ENCODE data around the gene STX3. TPM values are rescaled to one million over a fixed set of nuclear protein-coding genes. Genes with fewer than 3 reads are reported as not detected.

The STX3 gene
- total RNA-seq, 1 experiment from 2014 or later: 178 TPM

DNA sequence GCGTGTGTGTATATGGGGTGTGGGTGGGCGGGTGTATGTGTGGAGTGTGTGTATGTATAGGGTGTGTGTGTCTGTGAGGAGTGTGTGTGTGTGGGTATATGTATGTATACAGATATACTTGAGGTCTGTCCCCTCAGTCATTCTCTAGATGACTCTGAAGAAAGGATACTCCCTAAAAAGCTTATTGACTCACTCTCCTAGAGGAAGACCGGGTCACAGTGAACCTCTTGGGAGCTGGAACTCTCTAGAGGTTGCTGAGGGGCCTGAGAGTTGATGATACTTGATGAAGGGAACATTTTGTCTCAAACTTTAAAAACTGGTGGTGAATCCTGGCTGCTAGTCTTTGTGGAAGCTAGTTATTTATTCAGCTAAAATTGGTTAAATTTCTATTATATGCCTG lies 15.1 kb downstream of the STX3 start:
- Mint-ChIP-seq H3K27ac (ENCODE audit: unreplicated experiment) (peak overlapping the region; percentile 1), H3K4me1 (ENCODE audit: low read depth, unreplicated experiment) (peaks cover 26% of the 10 kb centered on the region), H3K4me3 (ENCODE audit: unreplicated experiment) (no peak overlapping the region), H3K36me3 (ENCODE audit: insufficient read depth, unreplicated experiment) (peaks cover 39% of the 10 kb centered on the region), H3K9me3 (ENCODE audit: unreplicated experiment) (no peaks in the 10 kb centered on the region), H3K27me3 (ENCODE audit: insufficient read depth, unreplicated experiment) (no peaks in the 10 kb centered on the region)
- Histone ChIP-seq H3K9me3 (no peaks in the 10 kb centered on the region), H3K4me1 (peaks cover 64% of the 10 kb centered on the region), H3K36me3 (ENCODE audit: control insufficient read depth, insufficient read depth, low read length) (peaks cover 3% of the 10 kb centered on the region; the same call in 1 of the 2 replicates), H3K4me3 (ENCODE audit: low read depth, low read length) (no peak overlapping the region), H3K27me3 (replicated peaks; ENCODE audit: control insufficient read depth, insufficient read depth, low read length) (no peaks in the 10 kb centered on the region)
- no peak for DNase-seq
- no TSS peak for BruUV-seq (replicated peaks)
- ChIA-PET POLR2A (no interaction called here), CTCF (no interaction called here)
- TF ChIP-seq, protein P1, sequence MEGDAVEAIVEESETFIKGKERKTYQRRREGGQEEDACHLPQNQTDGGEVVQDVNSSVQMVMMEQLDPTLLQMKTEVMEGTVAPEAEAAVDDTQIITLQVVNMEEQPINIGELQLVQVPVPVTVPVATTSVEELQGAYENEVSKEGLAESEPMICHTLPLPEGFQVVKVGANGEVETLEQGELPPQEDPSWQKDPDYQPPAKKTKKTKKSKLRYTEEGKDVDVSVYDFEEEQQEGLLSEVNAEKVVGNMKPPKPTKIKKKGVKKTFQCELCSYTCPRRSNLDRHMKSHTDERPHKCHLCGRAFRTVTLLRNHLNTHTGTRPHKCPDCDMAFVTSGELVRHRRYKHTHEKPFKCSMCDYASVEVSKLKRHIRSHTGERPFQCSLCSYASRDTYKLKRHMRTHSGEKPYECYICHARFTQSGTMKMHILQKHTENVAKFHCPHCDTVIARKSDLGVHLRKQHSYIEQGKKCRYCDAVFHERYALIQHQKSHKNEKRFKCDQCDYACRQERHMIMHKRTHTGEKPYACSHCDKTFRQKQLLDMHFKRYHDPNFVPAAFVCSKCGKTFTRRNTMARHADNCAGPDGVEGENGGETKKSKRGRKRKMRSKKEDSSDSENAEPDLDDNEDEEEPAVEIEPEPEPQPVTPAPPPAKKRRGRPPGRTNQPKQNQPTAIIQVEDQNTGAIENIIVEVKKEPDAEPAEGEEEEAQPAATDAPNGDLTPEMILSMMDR (IDR thresholded peaks at IDR 0.05; ENCODE audit: insufficient read depth in 1 of 2, low read depth in 1 of 2, low read length in 1 of 2, severe bottlenecking in 1 of 2, unreplicated experiment in 1 of 2): no peak
- intact Hi-C loops (cut with micrococcal nuclease; ENCODE audit: unreplicated experiment): no loop called here

DNA sequence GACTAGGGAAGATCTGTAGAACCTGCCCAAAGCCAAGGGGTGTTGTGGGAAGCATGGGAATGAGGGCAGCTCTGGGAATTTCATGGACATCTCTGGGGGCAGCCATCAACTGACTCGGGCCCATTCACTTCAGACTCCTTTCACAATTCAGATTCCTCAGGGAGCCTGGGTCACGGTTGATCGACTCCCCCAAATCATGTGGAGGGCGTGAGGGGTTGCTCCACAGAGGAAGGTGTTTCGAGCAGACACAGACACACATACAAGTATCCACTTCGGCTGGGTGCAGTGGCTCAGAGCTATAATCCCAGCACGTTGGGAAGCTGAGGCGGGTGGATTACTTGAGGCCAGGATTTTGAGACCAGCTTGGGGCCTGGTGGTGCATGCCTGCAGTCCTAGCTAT lies 15.7 kb downstream of the STX3 start:
- intact Hi-C loops (cut with micrococcal nuclease; ENCODE audit: unreplicated experiment): no loop called here
- TF ChIP-seq, protein P1 (IDR thresholded peaks at IDR 0.05; ENCODE audit: insufficient read depth in 1 of 2, low read depth in 1 of 2, low read length in 1 of 2, severe bottlenecking in 1 of 2, unreplicated experiment in 1 of 2): no peak
- Mint-ChIP-seq H3K4me3 (ENCODE audit: unreplicated experiment) (no peak overlapping the region), H3K27me3 (ENCODE audit: insufficient read depth, unreplicated experiment) (no peaks in the 10 kb centered on the region), H3K4me1 (ENCODE audit: low read depth, unreplicated experiment) (peaks cover 28% of the 10 kb centered on the region), H3K36me3 (ENCODE audit: insufficient read depth, unreplicated experiment) (peaks cover 45% of the 10 kb centered on the region), H3K9me3 (ENCODE audit: unreplicated experiment) (no peaks in the 10 kb centered on the region), H3K27ac (ENCODE audit: unreplicated experiment) (peak overlapping the region; percentile 1)
- Histone ChIP-seq H3K4me1 (peaks cover 64% of the 10 kb centered on the region), H3K27me3 (replicated peaks; ENCODE audit: control insufficient read depth, insufficient read depth, low read length) (no peaks in the 10 kb centered on the region), H3K36me3 (ENCODE audit: control insufficient read depth, insufficient read depth, low read length) (peaks cover 3% of the 10 kb centered on the region; the same call in 1 of the 2 replicates), H3K4me3 (ENCODE audit: low read depth, low read length) (no peak overlapping the region), H3K9me3 (no peaks in the 10 kb centered on the region)
- ChIA-PET CTCF (no interaction called here), POLR2A (interaction anchor here (0.6 kb wide), 1 partner anchor 1623 kb away, joined by 3 read pairs; no protein-coding TSS in a partner anchor)
- no TSS peak for BruUV-seq (replicated peaks)
- DNase-seq: no peak

DNA sequence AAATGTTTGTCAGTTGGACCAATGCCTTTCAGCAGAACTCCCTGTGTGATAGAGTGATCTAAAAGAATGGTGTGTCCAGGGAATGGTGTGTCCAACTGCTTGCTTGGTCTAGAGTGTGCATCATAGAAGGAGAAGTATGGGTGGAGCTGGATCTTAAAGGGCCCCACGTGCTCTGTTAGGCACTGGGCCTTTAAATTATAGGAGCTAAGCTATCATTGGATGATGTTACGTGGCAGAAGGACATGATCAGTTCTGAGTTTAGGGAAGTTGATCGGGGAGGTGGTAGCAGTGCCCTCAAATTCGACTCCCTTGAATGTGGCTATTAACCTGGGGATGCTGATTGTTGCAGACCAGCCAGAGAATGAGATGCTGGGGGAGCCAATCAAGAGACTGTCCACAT lies 16.4 kb downstream of the STX3 start:
- no TSS peak for BruUV-seq (replicated peaks)
- CTCF ChIA-PET: interaction anchor here (1.8 kb wide), 1 partner anchor 17 kb away, joined by 4 read pairs; the partner anchor contains the start of gene STX3
- H3K4me3 ChIP-seq (ENCODE audit: low read depth, low read length): no peak overlapping the region
- H3K9me3 Mint-ChIP-seq (ENCODE audit: unreplicated experiment): no peaks in the 10 kb centered on the region
- peaks cover 35% of the 10 kb centered on the region for H3K4me1 Mint-ChIP-seq (ENCODE audit: low read depth, unreplicated experiment)
- POLR2A ChIA-PET: interaction anchor here (0.5 kb wide), 1 partner anchor 102 kb away, joined by 3 read pairs; no protein-coding TSS in a partner anchor
- no peaks in the 10 kb centered on the region for H3K9me3 ChIP-seq
- TF ChIP-seq, protein P1 (IDR thresholded peaks at IDR 0.05; ENCODE audit: insufficient read depth in 1 of 2, low read depth in 1 of 2, low read length in 1 of 2, severe bottlenecking in 1 of 2, unreplicated experiment in 1 of 2): no peak
- H3K4me1 ChIP-seq: peaks cover 64% of the 10 kb centered on the region
- no peak overlapping the region for H3K4me3 Mint-ChIP-seq (ENCODE audit: unreplicated experiment)
- intact Hi-C loops (cut with micrococcal nuclease; ENCODE audit: unreplicated experiment): no loop called here
- H3K27me3 ChIP-seq (replicated peaks; ENCODE audit: control insufficient read depth, insufficient read depth, low read length): no peaks in the 10 kb centered on the region
- no peak for DNase-seq
- 0 out of 2 replicates have a peak, but pooled peaks cover 3% of the 10 kb centered on the region for H3K36me3 ChIP-seq (ENCODE audit: control insufficient read depth, insufficient read depth, low read length)
- peak overlapping the region; percentile 43 for H3K27ac Mint-ChIP-seq (ENCODE audit: unreplicated experiment)
- no peaks in the 10 kb centered on the region for H3K27me3 Mint-ChIP-seq (ENCODE audit: insufficient read depth, unreplicated experiment)
- peaks cover 52% of the 10 kb centered on the region for H3K36me3 Mint-ChIP-seq (ENCODE audit: insufficient read depth, unreplicated experiment)

Measured in Caco-2 (cell line).